BE2C (cell line): ENCODE data around the gene GNG2.

ENCODE experiments used
- DNase-seq: peaks from one replicate; pipeline ENCODE4 v3.0.0-alpha.2; 2020
- H3K27me3 ChIP-seq: fragments of 250-450 bp; sonication (Bioruptor Pico); 2 replicates; pipeline ENCODE4 v1.5.1; 2020; ENCODE audit warnings: mild to moderate bottlenecking
- H3K36me3 ChIP-seq: fragments of 250-450 bp; sonication (Bioruptor Pico); 2 replicates; pipeline ENCODE4 v1.5.1; 2020; ENCODE audit warnings: mild to moderate bottlenecking
- H3K4me1 ChIP-seq: fragments of 250-450 bp; sonication (Bioruptor Pico); 2 replicates; pipeline ENCODE4 v1.5.1; 2020
- H3K4me3 ChIP-seq: 2 replicates; pipeline ENCODE4 v1.5.1; 2011; ENCODE audit warnings: low read depth, low read length
- H3K9me3 ChIP-seq: fragments of 250-450 bp; sonication (Bioruptor Pico); 2 replicates; pipeline ENCODE4 v1.5.1; 2020
- TF ChIP-seq, protein P1 (sequence below): IDR thresholded peaks from 2 replicates; pipeline ENCODE4 v1.5.1; 2012; ENCODE audit warnings: mild to moderate bottlenecking, low read depth, low read length

GNG2 gene

DNA sequence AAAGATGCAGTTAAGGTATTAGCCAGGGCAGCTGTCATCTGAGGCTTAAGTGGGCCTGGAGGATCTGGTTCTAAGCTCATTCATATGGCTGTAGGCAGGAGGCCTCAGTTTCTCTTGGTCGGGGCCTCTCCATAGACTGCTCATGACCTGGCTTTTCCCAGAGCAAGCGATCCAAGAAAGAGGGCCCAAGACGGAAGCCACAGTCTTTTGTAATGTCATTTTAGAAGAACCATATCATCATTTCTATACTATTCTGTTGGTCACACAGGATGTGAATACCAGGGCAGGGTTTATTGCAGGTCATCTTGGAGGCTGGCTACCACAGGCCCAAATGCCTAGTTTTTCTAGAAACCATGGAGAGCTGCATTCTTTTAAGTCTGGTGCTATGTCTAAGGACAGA is 47.7 kb downstream of the GNG2 start:
- Histone ChIP-seq H3K27me3 (no peaks in the 10 kb centered on the region), H3K4me3 (no peak overlapping the region), H3K36me3 (0 out of 2 replicates have a peak, but pooled peaks cover 3% of the 10 kb centered on the region), H3K9me3 (no peaks in the 10 kb centered on the region; the same call in 1 of the 2 replicates), H3K4me1 (peaks cover 3% of the 10 kb centered on the region; the same call in 1 of the 2 replicates)
- no peak for DNase-seq
- TF ChIP-seq, protein P1, sequence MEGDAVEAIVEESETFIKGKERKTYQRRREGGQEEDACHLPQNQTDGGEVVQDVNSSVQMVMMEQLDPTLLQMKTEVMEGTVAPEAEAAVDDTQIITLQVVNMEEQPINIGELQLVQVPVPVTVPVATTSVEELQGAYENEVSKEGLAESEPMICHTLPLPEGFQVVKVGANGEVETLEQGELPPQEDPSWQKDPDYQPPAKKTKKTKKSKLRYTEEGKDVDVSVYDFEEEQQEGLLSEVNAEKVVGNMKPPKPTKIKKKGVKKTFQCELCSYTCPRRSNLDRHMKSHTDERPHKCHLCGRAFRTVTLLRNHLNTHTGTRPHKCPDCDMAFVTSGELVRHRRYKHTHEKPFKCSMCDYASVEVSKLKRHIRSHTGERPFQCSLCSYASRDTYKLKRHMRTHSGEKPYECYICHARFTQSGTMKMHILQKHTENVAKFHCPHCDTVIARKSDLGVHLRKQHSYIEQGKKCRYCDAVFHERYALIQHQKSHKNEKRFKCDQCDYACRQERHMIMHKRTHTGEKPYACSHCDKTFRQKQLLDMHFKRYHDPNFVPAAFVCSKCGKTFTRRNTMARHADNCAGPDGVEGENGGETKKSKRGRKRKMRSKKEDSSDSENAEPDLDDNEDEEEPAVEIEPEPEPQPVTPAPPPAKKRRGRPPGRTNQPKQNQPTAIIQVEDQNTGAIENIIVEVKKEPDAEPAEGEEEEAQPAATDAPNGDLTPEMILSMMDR, result no peak

DNA sequence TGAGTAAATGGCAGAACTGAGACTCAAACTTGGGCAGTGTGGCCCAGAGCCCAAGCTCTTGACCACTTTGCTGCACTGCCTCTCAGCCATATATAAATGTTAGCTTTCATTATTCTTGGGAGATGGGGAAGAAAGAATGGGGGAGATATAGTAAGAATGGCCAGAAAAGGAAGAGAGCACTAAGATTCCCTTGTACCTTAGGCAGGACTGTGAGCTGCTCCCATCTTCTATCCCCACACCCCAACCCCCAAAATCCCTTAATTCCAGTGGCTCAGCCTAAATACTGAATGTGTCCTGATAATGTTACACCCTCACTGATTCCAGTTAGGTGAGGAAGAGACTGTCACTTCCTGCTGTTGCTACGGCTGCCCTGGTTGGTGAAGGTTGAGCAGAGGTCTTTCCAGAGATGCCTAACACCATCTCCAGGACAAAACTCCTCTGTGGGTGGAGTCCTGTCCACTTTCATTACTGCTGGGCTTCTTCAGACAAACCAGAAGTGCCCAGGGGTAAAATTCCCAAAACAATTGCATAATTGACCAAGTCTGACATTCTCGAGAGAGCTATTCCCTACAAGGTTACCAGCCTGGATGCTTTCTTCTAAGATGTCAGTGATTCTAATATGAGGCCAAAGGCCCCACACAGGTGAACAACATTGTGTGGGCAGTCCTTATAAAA is 51.8 kb downstream of the GNG2 start:
- no peaks in the 10 kb centered on the region for H3K36me3 ChIP-seq
- TF ChIP-seq, protein P1, result no peak
- H3K9me3 ChIP-seq, result no peaks in the 10 kb centered on the region
- no peak for DNase-seq
- peaks cover 29% of the 10 kb centered on the region for H3K4me1 ChIP-seq
- no peaks in the 10 kb centered on the region for H3K27me3 ChIP-seq
- H3K4me3 ChIP-seq, result no peak overlapping the region

DNA sequence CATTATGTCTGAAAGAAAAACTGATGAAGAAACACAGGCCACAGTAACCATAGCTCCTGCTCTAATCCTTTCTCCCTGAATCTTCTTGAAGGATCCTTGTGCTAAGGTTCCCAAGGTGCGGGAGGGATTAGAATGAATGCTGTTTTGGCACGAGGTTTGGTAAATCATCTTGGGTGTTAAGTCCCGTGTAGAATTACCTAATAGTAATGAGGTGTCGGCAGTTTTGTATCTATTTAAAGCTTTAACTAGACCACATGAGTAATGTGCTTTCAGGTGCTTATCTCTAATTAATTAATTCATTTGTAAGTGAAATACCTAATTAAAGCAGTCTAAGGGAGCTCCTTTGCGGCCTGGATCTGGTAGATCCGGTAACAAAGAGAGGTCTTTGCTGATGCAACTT is 53.9 kb downstream of the GNG2 start:
- Histone ChIP-seq H3K36me3 (no peaks in the 10 kb centered on the region), H3K4me3 (no peak overlapping the region), H3K9me3 (no peaks in the 10 kb centered on the region), H3K4me1 (peaks cover 30% of the 10 kb centered on the region), H3K27me3 (no peaks in the 10 kb centered on the region)
- TF ChIP-seq, protein P1, result no peak
- DNase-seq, result no peak

DNA sequence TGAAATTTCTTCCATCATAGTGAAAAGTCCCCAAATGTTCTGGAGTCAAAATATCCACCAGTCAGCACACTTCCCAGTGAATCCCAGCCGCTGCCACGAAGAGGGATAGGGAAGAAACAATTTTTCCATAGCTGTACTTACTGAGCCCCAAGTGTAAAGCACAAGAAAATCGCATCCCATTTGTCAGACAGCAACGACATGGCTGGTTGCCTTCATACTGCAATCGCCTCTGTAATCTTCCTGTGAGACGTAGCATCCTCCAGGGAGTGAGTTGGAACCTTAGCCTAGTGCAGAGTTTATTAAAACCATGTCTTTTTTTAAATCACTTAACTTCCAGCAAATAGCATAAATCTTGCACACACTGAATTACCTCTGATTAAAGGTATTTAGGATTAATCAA is 56.8 kb downstream of the GNG2 start:
- H3K9me3 ChIP-seq, result no peaks in the 10 kb centered on the region
- H3K4me1 ChIP-seq, result peaks cover 27% of the 10 kb centered on the region
- H3K4me3 ChIP-seq, result no peak overlapping the region
- no peaks in the 10 kb centered on the region for H3K36me3 ChIP-seq
- TF ChIP-seq, protein P1, result no peak
- no peaks in the 10 kb centered on the region for H3K27me3 ChIP-seq
- no peak for DNase-seq

DNA sequence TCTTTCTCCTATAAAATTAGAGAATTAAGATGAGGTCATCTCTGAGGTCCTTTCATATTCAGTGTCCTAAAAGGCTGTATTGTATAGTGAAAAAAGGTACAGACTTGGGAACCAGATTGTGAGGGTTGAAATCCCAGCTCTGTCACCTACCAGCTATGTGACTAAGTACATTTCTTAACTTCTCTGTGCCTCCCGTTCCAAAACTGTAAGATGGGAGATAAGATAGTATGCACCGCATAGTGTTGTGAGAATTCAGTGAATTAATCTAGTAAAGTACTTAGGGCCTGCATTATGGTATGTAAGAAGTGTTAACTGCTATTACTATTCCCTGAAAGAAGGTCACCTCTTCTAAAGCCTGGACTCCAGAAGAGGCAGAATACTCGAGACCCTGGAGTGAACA is 60.6 kb downstream of the GNG2 start:
- H3K9me3 ChIP-seq, result no peaks in the 10 kb centered on the region
- H3K4me3 ChIP-seq, result no peak overlapping the region
- H3K4me1 ChIP-seq, result peaks cover 11% of the 10 kb centered on the region
- no peaks in the 10 kb centered on the region for H3K36me3 ChIP-seq
- DNase-seq, result no peak
- TF ChIP-seq, protein P1, result no peak
- no peaks in the 10 kb centered on the region for H3K27me3 ChIP-seq

DNA sequence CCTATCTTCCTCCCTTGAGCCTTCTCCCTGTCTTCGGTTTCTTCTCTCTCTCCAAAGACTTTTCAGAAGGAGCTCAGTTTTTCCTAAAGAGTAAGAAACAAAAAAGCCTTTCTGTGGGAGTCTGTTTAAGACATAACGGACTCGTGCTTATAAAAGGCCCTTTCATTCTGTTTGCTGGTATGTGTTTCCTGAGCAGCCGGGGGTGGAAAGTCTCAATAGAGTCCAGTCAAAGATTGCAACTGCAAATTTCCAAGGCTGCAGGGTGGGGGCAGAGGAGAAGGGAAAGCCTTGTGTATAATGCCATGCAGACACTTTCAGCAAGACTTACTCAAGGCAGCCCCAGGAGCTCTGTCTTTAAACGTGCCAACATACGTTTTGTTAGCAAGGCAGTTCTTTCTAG is 62.2 kb downstream of the GNG2 start:
- no peak for DNase-seq
- no peaks in the 10 kb centered on the region for H3K36me3 ChIP-seq
- TF ChIP-seq, protein P1, result no peak
- H3K27me3 ChIP-seq, result no peaks in the 10 kb centered on the region
- peaks cover 11% of the 10 kb centered on the region for H3K4me1 ChIP-seq
- H3K9me3 ChIP-seq, result no peaks in the 10 kb centered on the region
- no peak overlapping the region for H3K4me3 ChIP-seq
